Measurements from ENCODE around the gene RIN1. TPM values are rescaled to one million over a fixed set of nuclear protein-coding genes. Genes with fewer than 3 reads are reported as not detected.
A peak's percentile ranks its signal among the peaks of the same experiment; 100 is the strongest.

The RIN1 gene
- total and polyA plus RNA-seq, 9 of the 15 experiments (the other 6 are each of a cell fraction or from before 2014, with no cell fraction given): 0.01 to 1.2 (median 0.45) TPM; not detected in 1

DNA sequence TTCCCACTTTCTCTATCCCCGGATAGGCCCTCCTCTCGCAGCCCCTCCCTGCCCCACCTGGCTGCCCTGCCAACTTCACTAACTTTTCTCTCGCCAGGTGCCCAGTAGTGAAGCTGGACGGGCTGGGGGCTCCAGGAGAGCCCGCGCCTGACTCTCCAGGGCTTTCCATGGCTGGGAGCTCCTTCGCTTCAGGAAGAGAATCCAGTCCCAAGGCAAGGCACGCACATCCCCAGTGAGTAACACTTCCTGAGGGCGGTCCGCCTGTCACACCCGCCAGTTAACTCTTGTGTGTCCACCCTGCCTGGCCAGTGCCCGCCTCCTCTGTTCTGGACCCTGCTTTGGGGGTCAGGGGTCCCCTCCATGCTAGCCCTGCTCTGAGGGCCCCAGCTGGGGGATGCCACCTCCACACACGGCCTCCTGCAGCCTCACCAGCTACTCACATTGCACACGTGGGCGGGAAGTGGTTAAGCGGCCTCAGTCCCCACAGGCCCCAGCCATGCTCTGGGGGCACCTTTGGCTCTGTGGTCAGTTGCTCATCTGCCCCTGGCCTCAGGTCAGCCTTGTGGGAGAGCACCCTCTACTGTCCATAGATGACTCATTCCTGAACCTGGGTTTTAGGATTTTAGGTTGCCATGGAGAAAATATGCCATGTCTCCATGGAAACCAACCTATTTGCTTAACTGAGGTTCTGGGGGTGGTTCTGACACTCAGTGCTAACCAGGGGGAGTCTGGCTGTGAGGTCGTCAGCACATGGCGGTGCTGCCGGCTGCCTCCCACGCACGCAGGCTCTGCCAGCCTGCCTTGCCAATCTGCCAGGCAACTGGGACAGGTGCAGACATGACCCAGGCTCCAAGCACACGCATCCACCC is at the start of gene RIN1 (continued):
- TF ChIP-seq ZNF263 (CRISPR knock-in tag; IDR thresholded peaks at IDR 0.05; ENCODE audit: borderline replicate concordance) (no peak), ATF1 (CRISPR knock-in tag; IDR thresholded peaks at IDR 0.05) (no peak), ATF1 (tag; IDR thresholded peaks at IDR 0.05) (0 out of 2 replicates have a peak, but pooled peaks have one; percentile 22), FOXJ3 (CRISPR knock-in tag; IDR thresholded peaks at IDR 0.05) (no peak), ZNF444 (CRISPR knock-in tag; IDR thresholded peaks at IDR 0.05) (no peak), KAT2B (IDR thresholded peaks at IDR 0.05; ENCODE audit: low read depth, low read length) (no peak), NFRKB (IDR thresholded peaks at IDR 0.05; ENCODE audit: low read depth) (peak; percentile 44; the same call in 1 of the 2 replicates), BRD4 (IDR thresholded peaks at IDR 0.05) (no peak), LARP7 (IDR thresholded peaks at IDR 0.05) (no peak), TOE1 (IDR thresholded peaks at IDR 0.05; ENCODE audit: borderline replicate concordance) (0 out of 2 replicates have a peak, but pooled peaks have one; percentile 41), TOE1 (CRISPR knock-in tag; IDR thresholded peaks at IDR 0.05; ENCODE audit: borderline replicate concordance, low read depth) (no peak), NFIC (IDR thresholded peaks at IDR 0.05) (no peak), NUFIP1 (IDR thresholded peaks at IDR 0.05; ENCODE audit: partially characterized antibody) (no peak), HMBOX1 (IDR thresholded peaks at IDR 0.05) (peak; percentile 28; the same call in 1 of the 2 replicates), NR1H2 (CRISPR knock-in tag; IDR thresholded peaks at IDR 0.05) (no peak), RAD21 (CRISPR knock-in tag; conservative IDR thresholded peaks at IDR 0.05 in 1 of 2, IDR thresholded peaks at IDR 0.05 in 1 of 2) (peak; percentile 76 to 80), ZNF23 (CRISPR knock-in tag; IDR thresholded peaks at IDR 0.05) (no peak), ZEB2 (IDR thresholded peaks at IDR 0.05) (no peak), USF1 (CRISPR knock-in tag; IDR thresholded peaks at IDR 0.05) (peak; percentile 87)
- TF ChIP-seq, protein P1, sequence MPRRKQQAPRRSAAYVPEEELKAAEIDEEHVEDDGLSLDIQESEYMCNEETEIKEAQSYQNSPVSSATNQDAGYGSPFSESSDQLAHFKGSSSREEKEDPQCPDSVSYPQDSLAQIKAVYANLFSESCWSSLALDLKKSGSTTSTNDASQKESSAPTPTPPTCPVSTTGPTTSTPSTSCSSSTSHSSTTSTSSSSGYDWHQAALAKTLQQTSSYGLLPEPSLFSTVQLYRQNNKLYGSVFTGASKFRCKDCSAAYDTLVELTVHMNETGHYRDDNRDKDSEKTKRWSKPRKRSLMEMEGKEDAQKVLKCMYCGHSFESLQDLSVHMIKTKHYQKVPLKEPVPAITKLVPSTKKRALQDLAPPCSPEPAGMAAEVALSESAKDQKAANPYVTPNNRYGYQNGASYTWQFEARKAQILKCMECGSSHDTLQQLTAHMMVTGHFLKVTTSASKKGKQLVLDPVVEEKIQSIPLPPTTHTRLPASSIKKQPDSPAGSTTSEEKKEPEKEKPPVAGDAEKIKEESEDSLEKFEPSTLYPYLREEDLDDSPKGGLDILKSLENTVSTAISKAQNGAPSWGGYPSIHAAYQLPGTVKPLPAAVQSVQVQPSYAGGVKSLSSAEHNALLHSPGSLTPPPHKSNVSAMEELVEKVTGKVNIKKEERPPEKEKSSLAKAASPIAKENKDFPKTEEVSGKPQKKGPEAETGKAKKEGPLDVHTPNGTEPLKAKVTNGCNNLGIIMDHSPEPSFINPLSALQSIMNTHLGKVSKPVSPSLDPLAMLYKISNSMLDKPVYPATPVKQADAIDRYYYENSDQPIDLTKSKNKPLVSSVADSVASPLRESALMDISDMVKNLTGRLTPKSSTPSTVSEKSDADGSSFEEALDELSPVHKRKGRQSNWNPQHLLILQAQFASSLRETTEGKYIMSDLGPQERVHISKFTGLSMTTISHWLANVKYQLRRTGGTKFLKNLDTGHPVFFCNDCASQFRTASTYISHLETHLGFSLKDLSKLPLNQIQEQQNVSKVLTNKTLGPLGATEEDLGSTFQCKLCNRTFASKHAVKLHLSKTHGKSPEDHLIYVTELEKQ (CRISPR knock-in tag; IDR thresholded peaks at IDR 0.05): no peak
- TF ChIP-seq, protein P2, sequence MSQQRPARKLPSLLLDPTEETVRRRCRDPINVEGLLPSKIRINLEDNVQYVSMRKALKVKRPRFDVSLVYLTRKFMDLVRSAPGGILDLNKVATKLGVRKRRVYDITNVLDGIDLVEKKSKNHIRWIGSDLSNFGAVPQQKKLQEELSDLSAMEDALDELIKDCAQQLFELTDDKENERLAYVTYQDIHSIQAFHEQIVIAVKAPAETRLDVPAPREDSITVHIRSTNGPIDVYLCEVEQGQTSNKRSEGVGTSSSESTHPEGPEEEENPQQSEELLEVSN (IDR thresholded peaks at IDR 0.05; ENCODE audit: borderline replicate concordance in 1 of 2, extremely low read depth in 1 of 2, insufficient read depth in 1 of 2, insufficient read length in 1 of 2, low read depth in 1 of 2, low read length in 1 of 2, poor library complexity in 1 of 2, severe bottlenecking in 1 of 2): peak in 1 of 2 experiments; percentile 27

All from K562 (cell line).